ENCODE data around the gene CAPN5. TPM values are rescaled to one million over a fixed set of nuclear protein-coding genes. Genes with fewer than 3 reads are reported as not detected.

The CAPN5 gene
- total and polyA plus RNA-seq, 2 of the 13 experiments (the other 11 are each of a cell fraction or from before 2014, with no cell fraction given) = 0.27 to 1.2 TPM

DNA sequence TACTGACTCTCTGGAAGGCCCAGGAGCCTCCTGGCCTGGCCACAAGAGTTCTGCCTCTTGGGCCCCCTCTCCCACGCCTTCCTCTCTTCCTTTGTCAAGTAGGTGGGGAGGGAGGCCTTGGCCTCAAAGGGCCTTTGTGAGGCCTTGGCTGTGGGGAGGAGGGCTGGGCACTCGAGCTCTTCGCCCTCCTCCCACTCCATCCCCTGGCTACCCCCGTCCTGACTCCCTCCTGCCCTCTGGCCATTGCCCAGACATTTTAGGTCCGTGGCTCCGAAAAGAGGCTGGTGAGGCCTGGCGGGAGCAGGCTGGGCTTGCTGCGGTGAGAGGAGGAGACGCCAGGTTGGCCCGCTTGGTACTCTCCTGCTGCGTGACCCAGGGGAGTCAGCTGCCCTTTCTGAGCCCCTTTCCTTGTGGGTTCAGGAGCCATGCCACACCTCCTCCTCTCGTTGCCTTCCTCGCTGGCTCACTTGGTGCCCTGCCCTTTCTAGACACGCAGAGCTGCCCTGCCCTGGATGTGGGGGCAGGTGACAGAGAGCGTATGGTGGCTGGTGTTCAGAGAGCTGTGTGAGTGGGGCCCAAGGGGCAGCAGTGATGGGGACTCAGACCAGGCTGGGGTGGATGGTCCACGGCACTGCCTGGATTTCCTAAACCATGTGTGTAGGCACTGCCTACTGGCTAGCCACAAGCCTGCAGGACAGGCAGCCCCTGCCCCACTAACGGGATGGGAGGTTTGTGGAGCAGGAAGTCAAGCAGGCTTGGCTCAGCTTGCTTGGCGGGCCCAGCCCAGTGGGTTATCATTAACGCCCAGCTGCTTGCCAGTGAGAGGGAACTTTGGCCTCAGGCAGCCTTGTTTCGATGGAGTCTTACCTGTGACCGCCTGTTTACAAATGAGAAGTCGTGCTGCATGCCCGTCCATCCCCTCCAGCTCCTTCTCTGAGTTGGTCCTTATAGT lies 20.0 kb downstream of the CAPN5 start (continued):
- TF ChIP-seq, protein P1, sequence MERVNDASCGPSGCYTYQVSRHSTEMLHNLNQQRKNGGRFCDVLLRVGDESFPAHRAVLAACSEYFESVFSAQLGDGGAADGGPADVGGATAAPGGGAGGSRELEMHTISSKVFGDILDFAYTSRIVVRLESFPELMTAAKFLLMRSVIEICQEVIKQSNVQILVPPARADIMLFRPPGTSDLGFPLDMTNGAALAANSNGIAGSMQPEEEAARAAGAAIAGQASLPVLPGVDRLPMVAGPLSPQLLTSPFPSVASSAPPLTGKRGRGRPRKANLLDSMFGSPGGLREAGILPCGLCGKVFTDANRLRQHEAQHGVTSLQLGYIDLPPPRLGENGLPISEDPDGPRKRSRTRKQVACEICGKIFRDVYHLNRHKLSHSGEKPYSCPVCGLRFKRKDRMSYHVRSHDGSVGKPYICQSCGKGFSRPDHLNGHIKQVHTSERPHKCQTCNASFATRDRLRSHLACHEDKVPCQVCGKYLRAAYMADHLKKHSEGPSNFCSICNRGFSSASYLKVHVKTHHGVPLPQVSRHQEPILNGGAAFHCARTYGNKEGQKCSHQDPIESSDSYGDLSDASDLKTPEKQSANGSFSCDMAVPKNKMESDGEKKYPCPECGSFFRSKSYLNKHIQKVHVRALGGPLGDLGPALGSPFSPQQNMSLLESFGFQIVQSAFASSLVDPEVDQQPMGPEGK (CRISPR knock-in tag; IDR thresholded peaks at IDR 0.05) = 0 out of 2 replicates have a peak, but pooled peaks have one; percentile 38
- no peak for TF ChIP-seq ZNF251 (CRISPR knock-in tag; IDR thresholded peaks at IDR 0.05)
- no peak for TF ChIP-seq MAFG (CRISPR knock-in tag; IDR thresholded peaks at IDR 0.05)
- TF ChIP-seq RBM22 (optimal IDR thresholded peaks at IDR 0.05; ENCODE audit: low read length) = no peak
- TF ChIP-seq ZNF331 (CRISPR knock-in tag; IDR thresholded peaks at IDR 0.05) = peak; percentile 48; the same call in 1 of the 2 replicates
- TF ChIP-seq ZNF878 (CRISPR knock-in tag; IDR thresholded peaks at IDR 0.05) = no peak
- peak; percentile 79 for TF ChIP-seq ZNF292 (CRISPR knock-in tag; IDR thresholded peaks at IDR 0.05; ENCODE audit: borderline replicate concordance, low read depth)
- no peak for TF ChIP-seq NFE2L2 (IDR thresholded peaks at IDR 0.05; ENCODE audit: low read length)
- no peak for TF ChIP-seq ZSCAN30 (CRISPR knock-in tag; IDR thresholded peaks at IDR 0.05)
- TF ChIP-seq, protein P2, sequence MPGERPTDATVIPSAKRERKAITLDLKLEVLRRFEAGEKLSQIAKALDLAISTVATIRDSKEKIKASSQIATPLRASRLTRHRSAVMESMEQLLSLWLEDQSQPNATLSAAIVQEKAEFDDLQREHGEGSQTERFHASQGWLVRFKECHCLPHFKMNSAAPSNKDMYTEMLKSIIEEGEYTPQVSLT (CRISPR knock-in tag; IDR thresholded peaks at IDR 0.05; ENCODE audit: borderline replicate concordance, low read depth) = no peak
- TF ChIP-seq ELF1 (CRISPR knock-in tag; IDR thresholded peaks at IDR 0.05) = 0 out of 2 replicates have a peak, but pooled peaks have one; percentile 15
- no peak for TF ChIP-seq TBP (CRISPR knock-in tag; IDR thresholded peaks at IDR 0.05)
- no peak for TF ChIP-seq ZNF7 (CRISPR knock-in tag; IDR thresholded peaks at IDR 0.05)
- TF ChIP-seq CHCHD3 (CRISPR knock-in tag; IDR thresholded peaks at IDR 0.05) = no peak
- TF ChIP-seq, protein P3, sequence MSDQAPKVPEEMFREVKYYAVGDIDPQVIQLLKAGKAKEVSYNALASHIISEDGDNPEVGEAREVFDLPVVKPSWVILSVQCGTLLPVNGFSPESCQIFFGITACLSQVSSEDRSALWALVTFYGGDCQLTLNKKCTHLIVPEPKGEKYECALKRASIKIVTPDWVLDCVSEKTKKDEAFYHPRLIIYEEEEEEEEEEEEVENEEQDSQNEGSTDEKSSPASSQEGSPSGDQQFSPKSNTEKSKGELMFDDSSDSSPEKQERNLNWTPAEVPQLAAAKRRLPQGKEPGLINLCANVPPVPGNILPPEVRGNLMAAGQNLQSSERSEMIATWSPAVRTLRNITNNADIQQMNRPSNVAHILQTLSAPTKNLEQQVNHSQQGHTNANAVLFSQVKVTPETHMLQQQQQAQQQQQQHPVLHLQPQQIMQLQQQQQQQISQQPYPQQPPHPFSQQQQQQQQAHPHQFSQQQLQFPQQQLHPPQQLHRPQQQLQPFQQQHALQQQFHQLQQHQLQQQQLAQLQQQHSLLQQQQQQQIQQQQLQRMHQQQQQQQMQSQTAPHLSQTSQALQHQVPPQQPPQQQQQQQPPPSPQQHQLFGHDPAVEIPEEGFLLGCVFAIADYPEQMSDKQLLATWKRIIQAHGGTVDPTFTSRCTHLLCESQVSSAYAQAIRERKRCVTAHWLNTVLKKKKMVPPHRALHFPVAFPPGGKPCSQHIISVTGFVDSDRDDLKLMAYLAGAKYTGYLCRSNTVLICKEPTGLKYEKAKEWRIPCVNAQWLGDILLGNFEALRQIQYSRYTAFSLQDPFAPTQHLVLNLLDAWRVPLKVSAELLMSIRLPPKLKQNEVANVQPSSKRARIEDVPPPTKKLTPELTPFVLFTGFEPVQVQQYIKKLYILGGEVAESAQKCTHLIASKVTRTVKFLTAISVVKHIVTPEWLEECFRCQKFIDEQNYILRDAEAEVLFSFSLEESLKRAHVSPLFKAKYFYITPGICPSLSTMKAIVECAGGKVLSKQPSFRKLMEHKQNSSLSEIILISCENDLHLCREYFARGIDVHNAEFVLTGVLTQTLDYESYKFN (CRISPR knock-in tag; conservative IDR thresholded peaks at IDR 0.05) = peak; percentile 47; the same call in 1 of the 2 replicates
- TF ChIP-seq SYNCRIP (IDR thresholded peaks at IDR 0.05; ENCODE audit: insufficient read depth, low read depth, low read length) = no peak
- 0 out of 2 replicates have a peak, but pooled peaks have one; percentile 51 for TF ChIP-seq SAFB2 (CRISPR knock-in tag; IDR thresholded peaks at IDR 0.05; ENCODE audit: borderline replicate concordance, low read depth)
- TF ChIP-seq ZNF816 (CRISPR knock-in tag; IDR thresholded peaks at IDR 0.05; ENCODE audit: borderline replicate concordance) = no peak
- 0 out of 2 replicates have a peak, but pooled peaks have one; percentile 28 for TF ChIP-seq EEA1 (CRISPR knock-in tag; IDR thresholded peaks at IDR 0.05; ENCODE audit: borderline replicate concordance)
- no peak for TF ChIP-seq MBNL3 (CRISPR knock-in tag; conservative IDR thresholded peaks at IDR 0.05)
- TF ChIP-seq HOXA5 (CRISPR knock-in tag; IDR thresholded peaks at IDR 0.05) = no peak
- 0 out of 2 replicates have a peak, but pooled peaks have one; percentile 14 for TF ChIP-seq ZNF274 (CRISPR knock-in tag; IDR thresholded peaks at IDR 0.05)
- TF ChIP-seq HIVEP1 (CRISPR knock-in tag; IDR thresholded peaks at IDR 0.05) = 0 out of 2 replicates have a peak, but pooled peaks have one; percentile 31
- no peak for TF ChIP-seq TOPORS (CRISPR knock-in tag; IDR thresholded peaks at IDR 0.05)
- TF ChIP-seq BCL6 (CRISPR knock-in tag; IDR thresholded peaks at IDR 0.05) = 0 out of 2 replicates have a peak, but pooled peaks have one; percentile 7

All from HepG2 (cell line).